Cerebellar nuclear complex (tissue), 1 donor: ENCODE results near the gene FAM186B.
A peak's percentile ranks its signal among the peaks of the same experiment; 100 is the strongest.

Experiments used
- DNase-seq, 2 experiments: peaks; one replicate each; lab custom pipeline; 2025; lab: John Stamatoyannopoulos, UW

The FAM186B gene

GRCh38 chr12:49567611-49568441 lies 37.6 kb downstream of the FAM186B start, which contains the start of gene MCRS1:
Gene MCRS1, minus strand, starts transcription at chr12:49568142. Its CDS starts 1,411 bp downstream, at chr12:49566731.
- peak; percentile 11 to 71 for DNase-seq

- DNase-seq: no peak
These were observed 38.2 kb downstream of the FAM186B start for GRCh38 chr12:49567302-49567610.

- no peak for DNase-seq
These were observed 39.1 kb downstream of the FAM186B start for GRCh38 chr12:49566361-49566760.

GRCh38 chr12:49565406-49566265 lies 39.8 kb downstream of the FAM186B start:
- no peak for DNase-seq

- DNase-seq: no peak
These were observed 40.6 kb downstream of the FAM186B start for GRCh38 chr12:49564686-49565405.

GRCh38 chr12:49563951-49564685 lies 41.3 kb downstream of the FAM186B start:
- no peak for DNase-seq

- no peak for DNase-seq
These were observed 42.6 kb downstream of the FAM186B start for GRCh38 chr12:49562831-49563230.

- no peak for DNase-seq
These were observed 43.2 kb downstream of the FAM186B start for GRCh38 chr12:49562233-49562632.

- no peak for DNase-seq
These were observed 44.7 kb downstream of the FAM186B start for GRCh38 chr12:49560695-49561094.

GRCh38 chr12:49559011-49559675 lies 46.3 kb downstream of the FAM186B start:
- no peak for DNase-seq

GRCh38 chr12:49558526-49558925 lies 46.9 kb downstream of the FAM186B start:
- no peak for DNase-seq

GRCh38 chr12:49557917-49558215 lies 47.6 kb downstream of the FAM186B start:
- no peak for DNase-seq

GRCh38 chr12:49557187-49557916 lies 48.1 kb downstream of the FAM186B start:
- DNase-seq: no peak

- no peak for DNase-seq
These were observed 48.9 kb downstream of the FAM186B start for GRCh38 chr12:49556391-49557186.

GRCh38 chr12:49555631-49556390 lies 49.6 kb downstream of the FAM186B start:
- DNase-seq: no peak

GRCh38 chr12:49554266-49554665 lies 51.2 kb downstream of the FAM186B start:
- no peak for DNase-seq

GRCh38 chr12:49553512-49554088 lies 51.8 kb downstream of the FAM186B start:
- DNase-seq: no peak

GRCh38 chr12:49552899-49553298 lies 52.5 kb downstream of the FAM186B start:
- DNase-seq: no peak

- no peak for DNase-seq
These were observed 53.0 kb downstream of the FAM186B start for GRCh38 chr12:49552425-49552824.
